GM12878 (cell line): ENCODE results near the gene PDE6D. TPM values are rescaled to one million over a fixed set of nuclear protein-coding genes. Genes with fewer than 3 reads are reported as not detected.

Source experiments
- CHD1 ChIP-seq: IDR thresholded peaks from 2 replicates; pipeline ENCODE4 v1.6.1; 2012; ENCODE audit warnings: low read depth, low read length, improper control_type of control experiment
- E2F4 ChIP-seq: IDR thresholded peaks from 2 replicates; pipeline ENCODE4 v1.6.1; 2012; ENCODE audit warnings: low read depth, low read length, improper control_type of control experiment
- IKZF2 ChIP-seq, 2 experiments: fragments of 450-650 bp; IDR thresholded peaks; 2 replicates each; pipeline ENCODE4 v1.6.1; 2017; ENCODE audit warnings: mild to moderate bottlenecking in 2 of 2, moderate library complexity in 2 of 2
- NBN ChIP-seq: fragments of 450-650 bp; IDR thresholded peaks from 2 replicates; pipeline ENCODE4 v1.6.1; 2016
- PBX3 ChIP-seq: IDR thresholded peaks from 2 replicates; pipeline ENCODE4 v1.6.1; 2011; ENCODE audit warnings: mild to moderate bottlenecking, low read depth, low read length, moderate library complexity; ENCODE audit not compliant: insufficient replicate concordance
- POLR2AphosphoS5 ChIP-seq: IDR thresholded peaks from 2 replicates; pipeline ENCODE4 v1.6.1; 2011; ENCODE audit warnings: mild to moderate bottlenecking, low read length, inconsistent platforms
- RUNX3 ChIP-seq: IDR thresholded peaks from 2 replicates; pipeline ENCODE4 v1.6.1; 2012; ENCODE audit warnings: low read length, inconsistent platforms
- SREBF1 ChIP-seq: IDR thresholded peaks from 2 replicates; pipeline ENCODE4 v1.6.1; 2012; ENCODE audit warnings: mild to moderate bottlenecking, low read length
- ZNF207 ChIP-seq: fragments of 450-650 bp; IDR thresholded peaks from 2 replicates; pipeline ENCODE4 v1.6.1; 2014; ENCODE audit warnings: antibody characterized with exemption, mild to moderate bottlenecking, borderline replicate concordance
- ZNF592 ChIP-seq: fragments of 450-650 bp; IDR thresholded peaks from 2 replicates; pipeline ENCODE4 v1.6.1; 2017; ENCODE audit warnings: mild to moderate bottlenecking, moderate library complexity
- polyA plus RNA-seq, 11 experiments: library from polyadenylated mRNA; depleted of rRNA in 4 of 11; unstranded in 6 of 11; stranded (reverse) in 5 of 11; fragments of >200 nt; fragmentation: Nextera tagmentation in 4 of 11; fragmentation: Illumina TruSeq in 1 of 11; extraction: Ambion mirVana in 4 of 11; extraction: Trizol in 1 of 11; gene quantifications; 1 replicate in 1 of 11; 2 replicates in 10 of 11; pipeline versions ENCODE4 v1.2.1 to v1.2.3, GENCODE V29; 2011 to 2016; ENCODE audit warnings: inconsistent platforms in 2 of 11, missing spikeins in 2 of 11, low read depth in 1 of 11
- total RNA-seq, 4 experiments: library from RNA; depleted of rRNA in 3 of 4; stranded (reverse); fragments of >200 nt in 3 of 4; fragmentation: Illumina TruSeq in 1 of 4; extraction: Trizol in 1 of 4; gene quantifications; 2 replicates each; pipeline versions ENCODE4 v1.2.1 to v1.2.3, GENCODE V29; 2013 to 2021

Gene PDE6D
- total and polyA plus RNA-seq, 10 of the 15 experiments (the other 5 are each of a cell fraction or from before 2014, with no cell fraction given): 8.2 to 69.4 (median 56.2) TPM

GRCh38 chr2:231786177-231786916 is 5.3 kb upstream of the PDE6D start, which contains the start of gene COPS7B (continued):
- TF ChIP-seq ZNF592: no peak
- peak; percentile 73 for TF ChIP-seq SREBF1
- no peak; the same call in 1 of the 2 replicates for TF ChIP-seq CHD1
- TF ChIP-seq IKZF2 (IDR thresholded peaks at IDR 0.05): peak; percentile 42 to 73; a peak in 2 of 4 replicates
- no peak for TF ChIP-seq E2F4
- TF ChIP-seq POLR2AphosphoS5: no peak
- peak; percentile 81 for TF ChIP-seq ZNF207
- peak; percentile 34 for TF ChIP-seq PBX3
- peak; percentile 83; the same call in 1 of the 2 replicates for TF ChIP-seq NBN
- TF ChIP-seq RUNX3: peak; percentile 61
